ENCODE data around the gene GEMIN4. TPM values are rescaled to one million over a fixed set of nuclear protein-coding genes. Genes with fewer than 3 reads are reported as not detected.
"Not testable (repeated sequence)": the region's sequence is repeated elsewhere in the genome, so short reads cannot be mapped to it uniquely, and the experiment has no call there.

GEMIN4 gene
- total RNA-seq, 1 experiment from 2014 or later: 13.4 TPM

GRCh38 chr17:778096-778495 is 26.0 kb upstream of the GEMIN4 start:
- no peak for DNase-seq (ENCODE audit: low read depth)

GRCh38 chr17:774313-774584 is 22.2 kb upstream of the GEMIN4 start:
- no peak for DNase-seq (ENCODE audit: low read depth)

GRCh38 chr17:773467-774312 is 21.6 kb upstream of the GEMIN4 start:
- peak; percentile 35 for DNase-seq (ENCODE audit: low read depth)

GRCh38 chr17:773016-773415 is 21.0 kb upstream of the GEMIN4 start:
- DNase-seq (ENCODE audit: low read depth): no peak

- no peak for DNase-seq (ENCODE audit: low read depth)
These were observed 15.0 kb upstream of the GEMIN4 start for GRCh38 chr17:767076-767475.

- no peak for DNase-seq (ENCODE audit: low read depth)
These were observed 8.3 kb upstream of the GEMIN4 start for GRCh38 chr17:760371-760770.

GRCh38 chr17:759964-760363 is 7.9 kb upstream of the GEMIN4 start:
- DNase-seq (ENCODE audit: low read depth): no peak

GRCh38 chr17:756010-756567 is 4.0 kb upstream of the GEMIN4 start:
- not testable (repeated sequence) for DNase-seq (ENCODE audit: low read depth)

GRCh38 chr17:755319-755961 is 3.4 kb upstream of the GEMIN4 start:
- not testable (repeated sequence) for DNase-seq (ENCODE audit: low read depth)

GRCh38 chr17:753418-753817 is 1.4 kb upstream of the GEMIN4 start:
- DNase-seq (ENCODE audit: low read depth): no peak

GRCh38 chr17:752620-753219 is 656 bp upstream of the GEMIN4 start:
- DNase-seq (ENCODE audit: low read depth): peak; percentile 18

GRCh38 chr17:751269-752001 is 629 bp downstream of the GEMIN4 start:
- DNase-seq (ENCODE audit: low read depth): peak; percentile 45

GRCh38 chr17:750431-751037 is 1.5 kb downstream of the GEMIN4 start:
- DNase-seq (ENCODE audit: low read depth): no peak

GRCh38 chr17:749359-749758 is 2.7 kb downstream of the GEMIN4 start:
- not testable (repeated sequence) for DNase-seq (ENCODE audit: low read depth)

GRCh38 chr17:748604-749003 is 3.5 kb downstream of the GEMIN4 start:
- DNase-seq (ENCODE audit: low read depth): not testable (repeated sequence)

- no peak for DNase-seq (ENCODE audit: low read depth)
These were observed 5.1 kb downstream of the GEMIN4 start for GRCh38 chr17:746783-747629.

GRCh38 chr17:746181-746580 is 5.9 kb downstream of the GEMIN4 start:
- DNase-seq (ENCODE audit: low read depth): no peak

GRCh38 chr17:745406-745805 is 6.7 kb downstream of the GEMIN4 start:
- DNase-seq (ENCODE audit: low read depth): no peak

GRCh38 chr17:744937-745336 is 7.1 kb downstream of the GEMIN4 start:
- no peak for DNase-seq (ENCODE audit: low read depth)

- DNase-seq (ENCODE audit: low read depth): no peak
These were observed 8.9 kb downstream of the GEMIN4 start for GRCh38 chr17:743139-743538.

All from M059J (cell line).